NK-92 (cell line): ENCODE data around the gene PRSS36.
"Not testable (repeated sequence)": the region's sequence is repeated elsewhere in the genome, so short reads cannot be mapped to it uniquely, and the experiment has no call there.

Source experiments
- DNase-seq: peaks from one replicate; lab custom pipeline; 2025; ENCODE audit not compliant: unreplicated experiment; lab: John Stamatoyannopoulos, UW

PRSS36 gene

DNA sequence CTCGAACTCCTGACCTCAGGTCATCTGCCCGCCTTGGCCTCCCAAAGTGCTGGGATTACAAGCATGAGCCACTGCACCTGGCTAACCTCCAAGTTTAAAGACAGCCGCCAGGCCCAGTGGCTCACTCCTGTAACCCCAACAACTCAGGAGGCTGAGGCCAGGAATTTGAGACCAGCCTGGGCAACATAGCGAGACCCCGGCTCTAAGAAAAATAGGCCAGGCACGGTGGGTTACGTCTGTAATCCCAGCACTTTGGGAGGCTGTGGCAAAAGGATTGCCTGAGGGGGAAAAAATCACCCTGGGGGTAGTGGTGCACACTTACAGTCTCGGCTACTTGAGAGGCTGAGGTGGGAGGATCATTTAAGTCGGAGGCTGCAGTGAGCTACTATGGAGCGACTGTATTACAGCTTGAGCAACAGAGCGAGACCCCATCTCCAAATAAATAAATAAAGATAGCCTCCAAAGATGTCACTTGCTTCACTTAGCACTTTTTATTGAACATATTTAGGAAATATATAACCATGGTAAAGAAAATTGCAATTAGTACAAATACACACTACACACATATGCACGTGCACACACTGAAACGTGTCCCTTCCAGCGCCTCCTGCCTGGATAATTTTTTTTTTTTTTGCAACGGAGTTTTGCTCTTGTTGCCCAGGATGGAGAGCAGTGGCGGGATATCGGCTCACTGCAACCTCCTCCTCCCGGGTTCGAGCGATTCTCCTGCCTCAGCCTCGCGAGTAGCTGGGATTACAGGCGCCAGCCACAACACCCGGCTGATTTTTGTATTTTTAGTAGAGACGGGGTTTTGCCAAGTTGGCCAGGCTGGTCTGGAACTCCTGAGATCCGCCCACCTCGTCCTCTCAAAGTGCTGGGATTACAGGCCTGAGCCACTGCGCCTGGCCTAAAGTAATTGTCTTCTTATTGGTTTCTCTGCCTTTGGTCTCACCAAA is 43.1 kb downstream of the PRSS36 start:
- no peak for DNase-seq

DNA sequence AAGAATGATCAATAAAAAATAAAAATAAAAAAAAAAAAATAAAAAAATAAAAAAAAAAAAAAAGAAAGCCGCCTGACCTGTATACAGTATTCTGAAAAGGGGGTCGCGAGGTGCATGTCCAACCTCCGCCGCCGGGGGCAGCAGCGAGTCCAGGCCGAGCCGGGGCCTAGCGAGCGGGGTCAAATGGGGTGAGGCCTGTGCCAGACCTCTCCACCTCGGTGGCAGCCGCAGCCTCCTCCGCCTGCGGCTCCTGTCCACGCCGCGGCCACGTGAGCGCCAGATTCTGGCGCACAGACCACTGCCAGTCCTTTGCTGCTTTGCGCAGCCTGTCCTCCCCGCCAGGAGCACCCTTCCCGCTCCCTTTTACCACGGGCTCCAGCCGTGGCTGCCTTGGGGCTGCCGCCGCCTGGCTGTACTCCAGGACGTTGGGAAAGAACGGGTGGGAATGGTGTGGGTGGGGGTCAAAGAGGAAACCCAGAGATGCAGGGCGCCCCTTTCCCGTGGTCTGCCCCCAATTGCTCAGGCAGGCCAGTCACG is 44.1 kb downstream of the PRSS36 start:
- no peak for DNase-seq

DNA sequence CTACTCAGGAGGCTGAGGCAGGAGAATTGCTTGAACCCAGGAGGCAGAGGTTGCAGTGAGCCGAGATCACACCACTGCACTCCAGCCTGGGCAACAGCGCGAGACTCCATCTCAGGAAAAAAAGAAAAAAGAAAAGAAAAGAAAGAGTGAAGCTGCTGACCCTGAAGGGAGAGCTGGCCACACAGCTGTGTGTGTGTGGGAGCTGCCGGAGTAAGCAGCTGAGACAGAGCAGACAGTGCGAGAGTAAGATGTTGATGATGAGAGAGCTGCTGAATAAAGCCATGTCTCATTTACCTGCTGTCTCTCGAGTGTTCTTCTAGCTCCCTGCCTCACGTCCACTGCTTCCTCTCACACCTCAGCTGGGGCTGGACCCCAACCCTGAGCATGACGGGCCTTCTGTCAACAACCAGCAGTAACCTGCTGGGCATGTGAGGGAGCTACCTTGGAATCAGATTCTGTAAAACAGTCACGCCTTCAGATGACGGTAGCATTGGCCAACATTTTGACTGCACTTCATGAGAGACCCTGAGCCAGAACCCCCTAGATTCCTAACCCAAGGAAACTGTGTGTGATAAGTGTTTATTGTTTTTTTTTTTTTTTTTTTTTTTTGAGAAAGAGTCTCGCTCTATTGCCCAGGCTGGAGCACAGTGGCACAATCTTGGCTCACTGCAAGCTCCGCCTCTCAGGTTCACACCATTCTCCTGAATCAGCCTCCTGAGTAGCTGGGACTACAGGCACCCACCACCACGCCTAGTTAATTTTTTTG is 48.8 kb downstream of the PRSS36 start:
- not testable (repeated sequence) for DNase-seq

DNA sequence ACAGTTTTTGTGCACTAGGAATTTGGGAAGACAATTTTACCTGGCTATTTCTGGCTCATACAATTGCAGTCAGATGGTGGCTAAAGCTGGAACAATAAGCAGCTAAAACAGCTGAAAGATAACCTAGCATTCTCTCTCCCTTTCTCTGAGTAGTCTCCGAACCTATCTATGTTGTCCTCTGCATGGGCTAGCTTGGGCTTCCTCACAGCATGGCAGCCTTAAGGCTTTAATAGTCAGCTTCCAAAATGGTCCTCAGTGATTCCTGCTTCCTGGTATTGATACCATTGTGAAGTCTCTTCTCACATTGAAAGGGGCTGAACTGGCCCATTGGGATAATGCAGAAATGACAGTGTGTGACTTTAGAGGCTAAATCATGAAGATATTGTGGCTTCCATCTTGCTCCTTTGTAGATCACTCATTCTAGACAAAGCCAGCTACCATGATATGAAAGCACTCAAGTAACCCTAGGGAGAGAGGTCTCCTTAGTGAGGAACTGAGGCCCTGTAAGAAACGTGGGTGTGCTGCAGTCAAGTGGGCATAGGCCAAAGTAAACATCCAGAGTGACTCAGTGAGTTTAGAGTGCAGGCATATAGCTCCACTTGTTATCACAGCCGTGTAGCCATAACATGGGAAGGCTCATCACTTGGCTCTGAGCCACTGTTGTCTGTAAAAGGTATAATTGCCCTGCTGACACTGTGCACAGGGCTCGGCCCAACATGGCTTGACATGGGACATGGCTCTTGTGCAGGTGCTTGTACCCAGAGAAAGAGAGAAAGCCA is 49.8 kb downstream of the PRSS36 start:
- no peak for DNase-seq

DNA sequence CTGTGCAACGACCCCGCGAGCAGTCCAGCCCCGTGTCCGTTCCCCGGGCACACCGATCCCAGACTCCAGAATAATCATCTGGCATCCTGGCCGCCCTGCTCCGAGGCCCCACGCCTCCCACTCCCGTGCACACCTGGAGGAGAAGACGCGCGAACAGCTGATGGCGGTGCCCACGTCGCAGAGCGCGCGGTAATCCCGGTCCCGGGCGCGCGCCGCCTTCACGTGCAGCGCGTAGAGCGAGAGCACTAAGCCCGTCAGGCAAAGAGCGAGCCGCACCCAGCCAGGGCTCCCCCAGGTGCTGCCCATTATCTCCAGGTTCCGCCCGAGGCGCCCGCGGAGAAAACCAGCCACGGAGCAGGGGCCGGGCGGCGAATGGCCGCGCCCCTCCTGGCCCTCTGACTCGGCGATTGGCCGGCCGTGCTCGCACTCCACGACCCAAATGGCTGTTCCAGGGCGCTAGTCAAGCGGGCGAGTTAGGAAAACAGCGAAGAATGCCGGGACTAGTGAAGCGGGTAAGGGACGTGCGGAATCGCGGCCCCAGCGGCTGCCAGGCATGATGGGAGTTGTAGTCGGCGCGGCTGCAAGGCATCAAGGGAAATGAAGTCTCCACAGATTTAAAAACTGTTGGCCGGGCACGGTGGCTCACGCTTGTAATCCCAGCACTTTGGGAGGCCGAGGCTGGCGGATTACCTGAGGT is 55.3 kb downstream of the PRSS36 start, which contains the start of gene VKORC1:
TSS of gene VKORC1 (minus strand) at position 374 of the 697 bp plus-strand sequence. CDS start at position 306, 68 bp downstream.
- no peak for DNase-seq

DNA sequence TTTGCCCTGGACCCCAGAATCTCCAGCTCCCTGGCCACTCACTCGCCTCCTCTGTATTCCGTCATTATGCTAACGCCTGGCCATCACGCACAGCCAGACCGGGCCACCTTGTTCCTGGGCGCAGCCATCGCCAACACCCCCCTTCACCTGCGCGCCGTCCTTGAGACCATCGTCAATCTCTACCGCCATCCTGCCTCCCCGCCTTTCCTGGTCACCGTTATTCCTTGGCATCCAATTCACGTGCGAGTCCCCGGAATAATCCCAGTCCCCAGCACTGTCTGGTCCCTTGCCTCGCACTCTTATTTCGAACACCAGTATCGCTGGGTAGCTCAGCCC is 55.8 kb downstream of the PRSS36 start:
- DNase-seq, result no peak

DNA sequence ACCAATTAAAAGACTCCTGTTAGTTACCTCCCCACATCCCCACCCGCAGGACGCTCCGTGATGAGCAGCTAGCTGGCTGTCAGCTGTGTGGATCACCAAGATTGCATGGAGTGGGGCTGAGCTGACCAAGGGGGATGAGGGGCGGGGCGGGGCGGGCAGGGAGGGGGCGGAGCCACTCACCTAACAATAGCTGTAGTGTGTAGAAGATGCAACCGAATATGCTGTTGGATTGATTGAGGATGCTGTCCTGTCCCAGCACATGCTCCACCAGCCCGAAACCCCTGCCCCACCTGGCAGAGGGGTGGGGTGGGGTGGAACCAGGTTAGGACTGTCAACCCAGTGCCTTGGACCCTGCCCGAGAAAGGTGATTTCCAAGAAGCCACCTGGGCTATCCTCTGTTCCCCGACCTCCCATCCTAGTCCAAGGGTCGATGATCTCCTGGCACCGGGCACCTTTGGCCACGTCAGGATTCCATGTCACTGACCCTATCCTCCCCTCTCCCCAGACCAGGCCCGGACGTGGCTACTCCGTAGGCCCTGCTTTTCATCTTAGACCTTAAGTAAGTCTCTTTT is 56.6 kb downstream of the PRSS36 start:
- DNase-seq, result no peak

DNA sequence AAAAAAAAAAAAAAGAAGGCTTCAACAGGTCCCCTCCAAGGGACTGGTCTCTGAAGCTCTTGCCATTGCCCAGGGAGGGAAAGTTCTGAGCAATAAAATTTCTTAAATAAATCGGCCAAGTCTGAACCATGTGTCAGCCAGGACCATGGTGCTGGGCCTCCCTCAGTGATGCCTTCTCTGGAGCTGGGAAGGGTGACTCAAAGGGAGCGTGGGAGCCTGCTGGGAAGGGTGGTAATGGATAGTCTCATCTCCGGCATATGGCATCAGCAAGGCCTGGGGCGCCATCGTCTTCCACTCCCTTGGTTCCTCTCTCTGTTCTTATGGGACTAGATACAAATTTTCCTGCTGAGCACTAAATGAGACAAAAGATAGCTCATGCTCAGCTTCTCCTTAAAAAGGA is 57.5 kb downstream of the PRSS36 start:
- DNase-seq, result no peak

DNA sequence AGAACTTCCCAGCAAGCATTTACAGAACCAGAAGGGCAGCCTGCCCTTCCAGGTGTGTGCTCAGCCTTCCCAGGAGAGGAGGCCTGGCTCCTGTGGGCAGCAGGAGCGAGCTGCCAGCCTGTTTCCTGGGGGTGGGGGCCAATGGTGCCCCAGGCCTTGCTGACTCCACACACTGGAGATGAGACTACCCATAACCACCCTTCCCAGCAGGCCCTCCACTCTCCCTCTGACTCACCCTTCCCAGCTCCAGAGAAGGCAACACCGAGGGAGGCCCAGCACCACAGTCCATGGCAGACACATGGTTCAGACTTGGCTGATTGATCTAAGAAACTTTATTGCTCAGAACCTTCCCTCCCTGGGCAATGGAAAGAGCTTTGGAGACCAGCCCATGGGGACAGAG is 59.3 kb downstream of the PRSS36 start:
- no peak for DNase-seq

DNA sequence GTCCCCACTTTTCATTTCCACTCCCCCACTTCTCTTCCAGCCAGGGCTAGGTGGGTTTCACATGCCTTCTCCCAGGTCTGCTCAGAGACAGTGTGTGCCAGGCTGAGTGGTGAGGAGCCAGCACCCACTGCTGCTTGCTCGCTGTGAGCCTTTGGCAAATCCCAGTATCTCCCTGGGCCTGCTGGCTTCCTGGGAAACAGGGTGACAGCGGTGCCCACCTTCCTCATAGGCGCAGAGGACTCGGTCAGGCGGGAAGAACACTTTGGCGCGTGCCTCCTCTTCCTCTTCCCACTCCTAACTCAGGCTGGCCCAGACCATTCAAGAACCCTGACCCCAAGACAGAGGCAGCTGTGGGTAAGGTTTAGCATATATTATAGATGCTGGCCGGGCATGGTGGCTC is 60.7 kb downstream of the PRSS36 start:
- no peak for DNase-seq
